Epithelial cell of esophagus (primary cell): Measurements from ENCODE around the gene DIO2.

Experiments used
- DNase-seq: peaks from one replicate; pipeline ENCODE4 v3.0.0; 2010; ENCODE audit warnings: low read depth
- H3K4me3 ChIP-seq: 2 replicates; pipeline ENCODE4 v1.5.1; 2011; ENCODE audit warnings: mild to moderate bottlenecking, low read length, control low read depth
- CTCF ChIP-seq: IDR thresholded peaks from 2 replicates; pipeline ENCODE4 v1.5.1; 2011; ENCODE audit warnings: low read depth, mild to moderate bottlenecking, low read length, control low read depth, inconsistent platforms; ENCODE audit not compliant: insufficient read depth; ENCODE audit errors: missing control alignments

The DIO2 gene

GRCh38 chr14:80172375-80173051 is 38.8 kb downstream of the DIO2 start:
- TF ChIP-seq CTCF: no peak
- H3K4me3 ChIP-seq: no peak overlapping the region
- no peak for DNase-seq

GRCh38 chr14:80167793-80168448 is 43.4 kb downstream of the DIO2 start:
- H3K4me3 ChIP-seq: no peak overlapping the region
- TF ChIP-seq CTCF: no peak
- DNase-seq: no peak

- no peak overlapping the region for H3K4me3 ChIP-seq
- peak; percentile 50 for DNase-seq
- TF ChIP-seq CTCF: no peak
Measured at GRCh38 chr14:80164991-80165721, 46.1 kb downstream of the DIO2 start.

- no peak for DNase-seq
- H3K4me3 ChIP-seq: no peak overlapping the region
- TF ChIP-seq CTCF: no peak
Measured at GRCh38 chr14:80152763-80153162, 58.5 kb downstream of the DIO2 start.

- H3K4me3 ChIP-seq: no peak overlapping the region
- no peak for TF ChIP-seq CTCF
- DNase-seq: peak; percentile 57
Measured at GRCh38 chr14:80152166-80152565, 59.1 kb downstream of the DIO2 start.

GRCh38 chr14:80150301-80150700 is 61.0 kb downstream of the DIO2 start:
- TF ChIP-seq CTCF: no peak
- peak; percentile 71 for DNase-seq
- no peak overlapping the region for H3K4me3 ChIP-seq
